ENCODE results near the gene FBXO36.
"Not testable (repeated sequence)": the region's sequence is repeated elsewhere in the genome, so short reads cannot be mapped to it uniquely, and the experiment has no call there.

Gene FBXO36

GRCh38 chr2:229914171-229914570 is 8.1 kb upstream of the FBXO36 start:
- DNase-seq, result no peak

GRCh38 chr2:229917793-229918192 is 4.5 kb upstream of the FBXO36 start:
- DNase-seq, result no peak

- DNase-seq, result no peak
Measured at GRCh38 chr2:229920011-229920641, 2.2 kb upstream of the FBXO36 start.

- DNase-seq, result peak; percentile 33
Measured at GRCh38 chr2:229921101-229921891, 1.0 kb upstream of the FBXO36 start.

GRCh38 chr2:229921892-229922448 is 333 bp upstream of the FBXO36 start, which contains the start of gene TRIP12:
TSS of gene TRIP12 (minus strand) at chr2:229922009. CDS start at chr2:229880079, 41,930 bp downstream.
- DNase-seq, result peak; percentile 87

- not testable (repeated sequence) for DNase-seq
Measured at GRCh38 chr2:229924541-229924940, 2.2 kb downstream of the FBXO36 start.

GRCh38 chr2:229925201-229925600 is 2.9 kb downstream of the FBXO36 start:
- no peak for DNase-seq

- no peak for DNase-seq
Measured at GRCh38 chr2:229927817-229928321, 5.6 kb downstream of the FBXO36 start.

GRCh38 chr2:229930656-229931055 is 8.4 kb downstream of the FBXO36 start:
- DNase-seq, result no peak

GRCh38 chr2:229931241-229931640 is 8.9 kb downstream of the FBXO36 start:
- no peak for DNase-seq

- no peak for DNase-seq
Measured at GRCh38 chr2:229937537-229937936, 15.2 kb downstream of the FBXO36 start.

- DNase-seq, result no peak
Measured at GRCh38 chr2:229942671-229943070, 20.4 kb downstream of the FBXO36 start.

- DNase-seq, result no peak
Measured at GRCh38 chr2:229943171-229943570, 20.9 kb downstream of the FBXO36 start.

- no peak for DNase-seq
Measured at GRCh38 chr2:229943770-229944449, 21.6 kb downstream of the FBXO36 start.

GRCh38 chr2:229945975-229946374 is 23.7 kb downstream of the FBXO36 start:
- no peak for DNase-seq

GRCh38 chr2:229947544-229947943 is 25.2 kb downstream of the FBXO36 start:
- DNase-seq, result no peak

- DNase-seq, result no peak
Measured at GRCh38 chr2:229952256-229952835, 30.0 kb downstream of the FBXO36 start.

GRCh38 chr2:229955663-229956062 is 33.4 kb downstream of the FBXO36 start:
- no peak for DNase-seq

GRCh38 chr2:229956491-229956890 is 34.2 kb downstream of the FBXO36 start:
- DNase-seq, result no peak

- DNase-seq, result not testable (repeated sequence)
Measured at GRCh38 chr2:229963596-229963995, 41.3 kb downstream of the FBXO36 start.

- no peak for DNase-seq
Measured at GRCh38 chr2:229969921-229970320, 47.6 kb downstream of the FBXO36 start.

- DNase-seq, result no peak
Measured at GRCh38 chr2:229970406-229970805, 48.1 kb downstream of the FBXO36 start.

GRCh38 chr2:229971298-229971790 is 49.0 kb downstream of the FBXO36 start:
- no peak for DNase-seq
